Lung (tissue), 12 donors: ENCODE results near the gene CAMK2D. TPM values are rescaled to one million over a fixed set of nuclear protein-coding genes. Genes with fewer than 3 reads are reported as not detected.

Source experiments
- ATAC-seq: fragments of 200-7000 bp; cut with Tn5 transposase; one replicate; pipeline ENCODE4 v1.9.1; 2020; ENCODE audit warnings: moderate number of reproducible peaks; ENCODE audit not compliant: insufficient read depth, low FRiP score
- DNase-seq, 3 donors: peaks; one replicate each; pipeline ENCODE4 v3.0.0-alpha.2; 2013 to 2017
- H3K27ac ChIP-seq, 2 donors: one replicate each; pipeline ENCODE4 v1.5.1; 2013; ENCODE audit warnings: mild to moderate bottlenecking in 2 of 2, moderate library complexity in 2 of 2, control low read depth in 1 of 2, inconsistent platforms in 1 of 2, low read depth in 1 of 2, low read length in 1 of 2
- H3K27me3 ChIP-seq, 3 donors: one replicate each; pipeline ENCODE4 v1.5.1; 2013; ENCODE audit warnings: low read length in 2 of 3; ENCODE audit not compliant: control insufficient read depth in 3 of 3, insufficient read depth in 3 of 3
- H3K36me3 ChIP-seq, 4 donors: one replicate each; pipeline ENCODE4 v1.5.1; 2013; ENCODE audit warnings: low read length in 4 of 4, mild to moderate bottlenecking in 1 of 4, moderate library complexity in 1 of 4; ENCODE audit not compliant: control insufficient read depth in 4 of 4, insufficient read depth in 4 of 4
- H3K4me1 ChIP-seq, 5 donors: one replicate each; pipeline ENCODE4 v1.5.1; 2013; ENCODE audit warnings: low read length in 5 of 5, mild to moderate bottlenecking in 2 of 5, moderate library complexity in 1 of 5; ENCODE audit not compliant: control insufficient read depth in 5 of 5, insufficient read depth in 5 of 5
- H3K4me3 ChIP-seq: one replicate; pipeline ENCODE4 v1.5.1; 2013; ENCODE audit warnings: mild to moderate bottlenecking, control low read depth, moderate library complexity
- H3K9ac ChIP-seq, 2 donors: one replicate each; pipeline ENCODE4 v1.5.1; 2013; ENCODE audit warnings: low read length in 2 of 2, control low read depth in 1 of 2; ENCODE audit not compliant: insufficient read depth in 1 of 2
- H3K9me3 ChIP-seq, 4 donors: one replicate each; pipeline ENCODE4 v1.5.1; 2013; ENCODE audit warnings: low read length in 3 of 4, mild to moderate bottlenecking in 1 of 4, moderate library complexity in 1 of 4; ENCODE audit not compliant: control insufficient read depth in 4 of 4, insufficient read depth in 3 of 4
- WGBS, 2 donors: extraction: QIAGEN DNeasy Blood & Tissue Kit; methylation state at CpG; one replicate each; pipeline ENCODE4 v1.1.7; 2013; 5-methylcytosine and 5-hydroxymethylcytosine counted together
- polyA plus RNA-seq, 2 donors: library from polyadenylated mRNA; stranded (reverse); fragments of 200-250 nt; gene quantifications; one replicate each; pipeline ENCODE4 v1.2.1, GENCODE V29; 2013
- total RNA-seq, 2 donors: library from RNA; depleted of rRNA in 1 of 2; stranded (reverse); fragments of >200 nt in 1 of 2; gene quantifications; one replicate each; pipeline ENCODE4 v1.2.1, GENCODE V29; 2014 to 2021
- TF ChIP-seq, protein P1 (sequence below): IDR thresholded peaks from 2 replicates; pipeline ENCODE4 v1.5.1; 2012; ENCODE audit warnings: mild to moderate bottlenecking; ENCODE audit errors: control extremely low read depth, extremely low read depth
- donor health status: control.
- donor health status: control.
- donor health status: Bipolar disorder and iron deficiency.
- donor health status: healthy.
- donor health status: DM: yes; HTN: yes; CAD: no.

Gene CAMK2D
- total and polyA plus RNA-seq, 4 donors, result 11.9 to 98.2 (median 36.6) TPM

DNA sequence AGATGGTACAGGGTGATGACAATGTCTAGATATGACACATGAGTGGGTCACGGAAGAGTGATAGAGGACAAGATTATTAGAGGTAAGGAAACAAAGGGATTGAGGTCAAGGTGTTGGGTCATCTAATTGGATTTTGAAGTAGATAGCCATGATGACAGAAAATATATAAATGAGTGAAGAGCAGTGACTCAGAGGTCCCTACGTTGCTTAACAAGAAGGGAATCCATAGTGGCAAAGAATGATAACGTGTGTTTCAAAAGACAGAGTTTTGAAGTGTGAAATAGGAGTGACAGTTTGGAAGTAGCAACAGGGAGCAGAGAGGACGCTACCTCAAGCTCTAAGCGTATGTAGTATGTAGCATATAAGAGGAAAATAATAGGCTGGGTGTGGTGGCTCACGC, 22.2 kb upstream of the CAMK2D start:
- H3K9ac ChIP-seq, result no peak overlapping the region
- H3K9me3 ChIP-seq, result no peaks in the 10 kb centered on the region
- H3K4me1 ChIP-seq, result peaks cover 0 to 4% (median 0%) of the 10 kb centered on the region in 5 donors
- TF ChIP-seq, protein P1, sequence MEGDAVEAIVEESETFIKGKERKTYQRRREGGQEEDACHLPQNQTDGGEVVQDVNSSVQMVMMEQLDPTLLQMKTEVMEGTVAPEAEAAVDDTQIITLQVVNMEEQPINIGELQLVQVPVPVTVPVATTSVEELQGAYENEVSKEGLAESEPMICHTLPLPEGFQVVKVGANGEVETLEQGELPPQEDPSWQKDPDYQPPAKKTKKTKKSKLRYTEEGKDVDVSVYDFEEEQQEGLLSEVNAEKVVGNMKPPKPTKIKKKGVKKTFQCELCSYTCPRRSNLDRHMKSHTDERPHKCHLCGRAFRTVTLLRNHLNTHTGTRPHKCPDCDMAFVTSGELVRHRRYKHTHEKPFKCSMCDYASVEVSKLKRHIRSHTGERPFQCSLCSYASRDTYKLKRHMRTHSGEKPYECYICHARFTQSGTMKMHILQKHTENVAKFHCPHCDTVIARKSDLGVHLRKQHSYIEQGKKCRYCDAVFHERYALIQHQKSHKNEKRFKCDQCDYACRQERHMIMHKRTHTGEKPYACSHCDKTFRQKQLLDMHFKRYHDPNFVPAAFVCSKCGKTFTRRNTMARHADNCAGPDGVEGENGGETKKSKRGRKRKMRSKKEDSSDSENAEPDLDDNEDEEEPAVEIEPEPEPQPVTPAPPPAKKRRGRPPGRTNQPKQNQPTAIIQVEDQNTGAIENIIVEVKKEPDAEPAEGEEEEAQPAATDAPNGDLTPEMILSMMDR, result no peak
- ATAC-seq (no peak), DNase-seq (no peak)
- H3K36me3 ChIP-seq, result no peaks in the 10 kb centered on the region
- H3K27me3 ChIP-seq, result no peaks in the 10 kb centered on the region
- H3K4me3 ChIP-seq, result no peak overlapping the region
- WGBS, 2 donors, result 73 to 88% methylated on average over 6 of the region's 6 CpGs
- no peak overlapping the region for H3K27ac ChIP-seq

DNA sequence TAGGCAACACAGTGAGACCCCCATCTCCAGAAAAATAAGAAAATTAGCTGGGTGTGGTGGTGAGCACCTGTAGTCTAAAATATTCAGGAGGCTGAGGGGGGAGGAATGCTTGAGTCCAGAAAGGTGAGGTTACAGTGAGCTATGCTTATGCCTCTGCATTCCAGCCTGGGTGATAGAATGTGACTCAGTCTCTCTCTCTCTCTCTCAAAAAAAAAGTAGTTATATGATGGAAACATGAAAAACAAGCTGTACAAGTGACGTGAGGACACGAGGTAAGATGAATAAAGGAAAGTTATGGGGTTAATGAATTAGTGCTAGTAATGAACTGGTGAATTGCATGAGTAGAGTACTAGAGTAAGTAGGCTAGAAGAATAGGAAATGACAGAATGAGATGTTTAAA, 21.8 kb upstream of the CAMK2D start:
- 93 to 99% methylated on average over 2 of the region's 2 CpGs for WGBS, 2 donors
- TF ChIP-seq, protein P1, result no peak
- DNase-seq (no peak), ATAC-seq (no peak)
- H3K4me3 ChIP-seq, result no peak overlapping the region
- H3K4me1 ChIP-seq, result peaks cover 0 to 4% (median 0%) of the 10 kb centered on the region in 5 donors
- H3K9ac ChIP-seq, result no peak overlapping the region
- no peaks in the 10 kb centered on the region for H3K27me3 ChIP-seq
- no peak overlapping the region for H3K27ac ChIP-seq
- H3K9me3 ChIP-seq, result no peaks in the 10 kb centered on the region
- H3K36me3 ChIP-seq, result no peaks in the 10 kb centered on the region

DNA sequence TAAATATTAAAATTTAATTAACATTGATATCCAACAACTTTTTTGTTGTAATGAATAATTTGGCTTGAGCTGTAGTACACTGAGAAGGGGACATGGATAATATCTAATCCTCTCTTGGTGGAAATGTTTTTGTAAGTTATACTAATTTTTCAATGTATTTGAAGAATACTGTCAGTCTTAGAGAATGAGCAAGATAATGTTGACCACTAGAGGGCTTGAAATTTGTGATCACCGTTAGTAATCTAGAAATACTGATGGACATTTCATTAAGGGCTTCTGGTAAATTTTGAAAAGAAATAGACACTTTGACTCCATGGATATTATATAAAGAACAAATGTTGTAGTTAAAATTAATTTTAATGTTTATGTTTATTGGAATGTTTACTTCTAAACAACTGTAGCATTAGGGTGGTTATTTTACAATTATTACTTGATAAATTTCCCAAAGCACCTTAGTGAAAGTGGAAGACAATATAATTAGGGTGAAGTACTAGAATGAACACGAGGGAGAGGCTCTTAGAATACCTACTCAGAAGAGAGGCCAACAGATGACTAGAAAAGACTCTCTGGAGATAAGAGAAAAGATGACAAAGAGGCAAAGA, 20.0 kb upstream of the CAMK2D start:
- H3K27me3 ChIP-seq, result no peaks in the 10 kb centered on the region
- DNase-seq, result peak in 2 of 3 donors; percentile 40 to 57
- no peak overlapping the region for H3K4me3 ChIP-seq
- no peak for ATAC-seq
- no peak overlapping the region for H3K9ac ChIP-seq
- no peaks in the 10 kb centered on the region for H3K9me3 ChIP-seq
- TF ChIP-seq, protein P1, result peak; percentile 16
- H3K27ac ChIP-seq, result no peak overlapping the region
- 6 to 14% methylated on average over 2 of the region's 2 CpGs for WGBS, 2 donors
- H3K4me1 ChIP-seq, result peaks cover 0 to 4% (median 0%) of the 10 kb centered on the region in 5 donors
- H3K36me3 ChIP-seq, result no peaks in the 10 kb centered on the region

DNA sequence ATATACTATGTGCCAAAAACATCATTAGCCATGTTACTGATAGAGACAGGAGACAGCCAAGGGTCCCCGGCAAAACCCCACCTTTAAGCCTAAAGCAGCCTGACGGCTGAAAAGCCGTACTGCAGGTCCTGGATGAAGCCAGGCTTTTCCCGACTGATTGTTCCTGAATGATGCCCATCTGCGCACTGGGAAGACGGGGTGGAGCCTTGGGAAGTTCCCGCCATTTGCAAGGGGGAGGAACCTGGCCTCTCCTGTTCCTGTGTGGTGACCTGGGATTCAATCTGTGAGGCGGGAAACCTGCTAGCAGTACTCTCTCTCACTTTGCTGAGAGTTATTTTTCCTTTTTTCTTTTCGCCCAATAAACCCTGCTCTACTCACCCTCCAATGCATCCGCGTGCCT, 15.1 kb upstream of the CAMK2D start:
- Histone ChIP-seq H3K9ac (no peak overlapping the region), H3K4me1 (no peaks in the 10 kb centered on the region), H3K9me3 (no peaks in the 10 kb centered on the region), H3K27me3 (no peaks in the 10 kb centered on the region), H3K4me3 (no peak overlapping the region), H3K36me3 (no peaks in the 10 kb centered on the region), H3K27ac (no peak overlapping the region)
- ATAC-seq, result no peak
- 92 to 94% methylated on average over 10 to 11 of the region's 11 CpGs for WGBS, 2 donors
- no peak for DNase-seq
- TF ChIP-seq, protein P1, result no peak
